H4 (cell line): ENCODE measurements around the gene METTL24. TPM values are rescaled to one million over a fixed set of nuclear protein-coding genes. Genes with fewer than 3 reads are reported as not detected.

ENCODE experiments used
- DNase-seq: peaks from one replicate; pipeline ENCODE4 v3.0.0-alpha.2; 2015; ENCODE audit warnings: low spot score
- total RNA-seq: library from RNA; depleted of rRNA; stranded (reverse); fragments of >200 nt; shearing (Covaris generic); gene quantifications from 2 replicates; pipeline ENCODE4 v1.2.3, GENCODE V29; 2014

Gene METTL24
- total RNA-seq, 1 experiment from 2014 or later, result 0.25 TPM

DNA sequence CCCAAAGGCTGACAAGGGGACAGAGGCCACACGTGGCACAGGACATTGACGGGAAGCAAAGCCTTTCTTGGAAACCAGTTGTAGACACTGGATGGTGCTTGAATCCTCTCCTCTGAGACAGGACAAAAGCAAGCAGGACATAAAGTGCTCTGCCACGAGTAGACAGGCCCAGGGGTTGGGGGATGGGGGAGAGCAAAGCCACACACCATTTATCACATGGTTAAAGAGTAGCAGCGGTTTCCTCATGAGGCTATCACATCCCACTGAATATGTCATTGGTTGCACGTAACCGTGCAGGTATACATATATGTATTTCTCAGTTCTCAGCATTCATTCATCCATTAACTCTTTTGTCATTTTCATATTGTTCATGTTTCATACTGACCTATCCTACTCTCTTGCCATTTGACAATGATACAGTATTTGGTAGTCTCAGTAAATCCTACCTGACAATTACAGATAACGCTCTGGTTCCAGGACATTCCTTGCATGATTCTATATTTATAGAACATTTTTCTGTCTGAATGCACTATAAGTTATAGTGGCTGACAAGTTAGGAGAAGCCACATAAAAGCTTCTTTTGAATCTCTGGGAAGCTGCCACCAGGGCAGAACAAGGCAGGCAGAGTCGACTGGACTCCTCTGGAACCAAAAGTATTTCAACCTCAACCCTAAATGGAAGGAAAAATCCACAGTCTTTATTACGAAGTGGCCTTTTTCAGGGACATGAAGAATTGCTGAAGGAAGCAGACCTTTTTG is 23.5 kb downstream of the METTL24 start:
- DNase-seq, result no peak

GRCh38 chr6:110332281-110332680 is 25.9 kb downstream of the METTL24 start:
- no peak for DNase-seq

DNA sequence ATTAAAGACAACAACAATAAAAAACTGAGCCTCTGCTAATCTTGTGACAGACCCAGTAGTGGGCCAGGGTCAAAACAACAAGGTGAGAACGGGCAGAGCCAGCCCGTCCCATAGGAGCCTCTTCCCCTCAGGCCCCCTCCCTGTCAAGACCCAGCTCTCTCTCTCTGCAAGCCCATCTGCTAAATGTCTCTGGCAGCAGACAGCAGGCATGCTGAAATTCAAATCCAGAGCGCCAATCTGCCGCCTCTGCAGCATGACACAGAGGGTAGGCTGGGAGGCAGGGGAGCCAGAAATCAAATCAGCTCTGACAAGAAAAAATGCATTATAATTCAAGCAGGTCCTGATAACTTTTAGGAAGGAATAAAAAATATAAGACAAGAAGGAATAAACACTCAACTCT is 26.3 kb downstream of the METTL24 start:
- DNase-seq, result no peak

DNA sequence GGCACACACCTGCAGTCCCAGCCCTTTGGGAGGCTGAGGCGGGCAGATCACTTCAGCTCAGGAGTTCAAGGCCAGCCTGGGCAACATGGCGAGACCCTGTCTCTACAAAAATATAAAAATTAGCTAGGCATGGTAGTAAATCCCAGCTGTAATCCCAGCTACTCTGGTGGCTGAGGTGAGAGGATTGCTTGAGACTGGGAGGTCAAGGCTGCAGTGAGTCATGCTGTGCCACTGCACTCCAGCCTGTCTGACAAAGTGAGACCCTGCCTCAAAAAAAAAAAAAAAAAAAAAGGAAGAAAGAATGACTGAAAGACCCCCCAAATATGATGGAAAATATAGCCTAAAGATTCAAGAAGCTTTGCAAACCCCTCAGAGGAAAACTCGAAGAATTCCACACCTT is 26.8 kb downstream of the METTL24 start:
- no peak for DNase-seq

GRCh38 chr6:110329714-110330436 is 28.3 kb downstream of the METTL24 start:
- peak; percentile 47 for DNase-seq

DNA sequence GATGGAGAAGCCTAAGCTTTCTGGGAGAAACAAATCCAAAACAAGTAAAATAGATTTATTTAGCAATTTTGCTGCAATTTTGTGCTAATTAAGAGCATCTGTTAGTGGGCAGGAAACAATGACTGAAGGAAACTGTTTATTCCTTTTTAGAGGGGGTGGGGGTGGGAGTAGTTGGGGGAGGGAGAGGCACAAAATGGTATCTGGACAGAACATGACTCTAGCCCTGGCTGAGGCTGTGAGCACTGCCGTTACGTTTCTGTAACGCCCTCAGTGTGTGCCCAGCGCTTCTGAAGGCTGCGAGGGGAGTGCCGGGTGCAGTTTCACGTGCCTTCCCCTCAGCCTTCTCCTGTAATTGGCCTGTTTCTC is 28.8 kb downstream of the METTL24 start:
- peak; percentile 32 for DNase-seq

- no peak for DNase-seq
Observed at GRCh38 chr6:110328259-110328658, 29.9 kb downstream of the METTL24 start.

- no peak for DNase-seq
Observed at GRCh38 chr6:110327391-110327790, 30.8 kb downstream of the METTL24 start.

- DNase-seq, result no peak
Observed at GRCh38 chr6:110326609-110327008, 31.5 kb downstream of the METTL24 start.

GRCh38 chr6:110326057-110326456 is 32.1 kb downstream of the METTL24 start:
- DNase-seq, result no peak

- DNase-seq, result peak; percentile 85
Observed at GRCh38 chr6:110325197-110325596, 33.0 kb downstream of the METTL24 start.

GRCh38 chr6:110324548-110324947 is 33.6 kb downstream of the METTL24 start:
- DNase-seq, result no peak

DNA sequence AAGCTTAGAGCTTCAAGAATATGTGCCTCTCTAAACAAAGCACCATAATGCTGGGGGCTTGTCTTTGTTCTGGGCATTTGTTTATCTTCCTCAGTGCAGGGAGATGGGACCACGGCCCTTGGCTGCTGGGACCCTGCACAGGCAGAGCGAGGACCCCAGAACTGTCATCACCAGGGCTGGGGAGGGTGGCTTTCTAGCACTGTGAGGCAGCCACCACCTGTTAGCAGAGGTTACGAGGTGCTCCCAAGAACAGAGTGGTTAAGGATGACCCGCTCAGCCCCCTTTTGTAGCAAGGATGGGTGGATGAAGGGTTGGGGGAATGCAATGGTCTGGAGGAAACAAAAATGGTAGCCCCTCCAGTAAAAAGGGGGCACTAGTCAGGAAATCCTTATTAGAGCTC is 34.9 kb downstream of the METTL24 start:
- no peak for DNase-seq

DNA sequence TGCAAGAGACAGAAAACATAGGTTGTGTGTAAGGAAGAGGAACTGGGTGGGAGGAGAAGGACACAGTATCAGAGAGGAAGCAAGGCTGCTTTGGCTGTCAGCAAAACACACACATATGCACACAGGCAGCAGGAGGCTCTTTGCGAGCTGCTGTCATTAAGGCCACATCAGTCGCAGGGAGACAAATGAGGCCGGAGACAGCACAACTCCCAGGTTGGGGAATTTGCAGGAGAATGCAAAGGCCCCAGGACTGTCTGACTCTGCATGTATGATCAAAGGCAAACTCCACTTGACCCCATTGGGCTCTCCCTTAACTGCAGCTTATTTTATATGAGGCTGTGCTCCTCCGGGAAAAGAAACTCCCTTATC is 35.3 kb downstream of the METTL24 start:
- DNase-seq, result no peak

- DNase-seq, result no peak
Observed at GRCh38 chr6:110322151-110322873, 35.8 kb downstream of the METTL24 start.

DNA sequence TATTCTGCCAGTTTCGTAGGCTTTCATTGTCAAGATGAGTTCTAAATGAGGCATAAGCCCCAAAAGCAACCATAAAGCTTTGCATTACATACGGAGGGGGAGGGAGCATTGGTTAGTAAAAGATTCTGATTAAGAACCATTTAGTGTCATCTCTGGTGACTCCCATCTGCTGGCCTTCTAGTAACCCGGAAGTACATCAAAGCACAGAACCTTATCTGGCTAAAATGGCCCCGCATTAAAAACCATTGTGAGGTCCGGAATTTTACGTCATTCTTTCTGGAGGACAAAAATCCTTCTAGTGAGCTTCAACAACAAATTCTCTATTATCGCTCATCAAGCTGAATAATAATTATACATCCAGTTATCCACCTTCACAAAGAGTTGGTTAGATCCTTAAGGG is 37.8 kb downstream of the METTL24 start:
- DNase-seq, result no peak

DNA sequence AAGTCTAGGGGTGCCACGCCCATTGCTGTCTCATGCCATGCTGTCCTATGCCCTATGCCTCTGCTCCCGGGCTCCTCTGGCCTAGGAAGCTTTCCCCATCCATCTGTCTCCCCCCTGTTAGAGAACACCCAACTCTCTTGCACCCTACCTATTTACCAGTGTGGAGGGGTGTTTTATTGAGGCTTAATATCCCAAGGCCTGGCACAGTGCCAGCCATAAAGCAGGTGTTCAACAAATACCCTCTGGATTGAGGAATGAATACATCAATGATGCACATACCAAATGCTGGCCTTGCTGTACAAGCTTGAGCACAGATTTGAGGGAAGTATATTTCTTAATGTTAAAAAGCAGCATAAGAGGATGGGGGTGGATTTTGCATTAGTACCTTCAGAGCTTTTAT is 38.3 kb downstream of the METTL24 start:
- no peak for DNase-seq

GRCh38 chr6:110319381-110319780 is 38.8 kb downstream of the METTL24 start:
- DNase-seq, result no peak

GRCh38 chr6:110318971-110319370 is 39.2 kb downstream of the METTL24 start:
- no peak for DNase-seq

DNA sequence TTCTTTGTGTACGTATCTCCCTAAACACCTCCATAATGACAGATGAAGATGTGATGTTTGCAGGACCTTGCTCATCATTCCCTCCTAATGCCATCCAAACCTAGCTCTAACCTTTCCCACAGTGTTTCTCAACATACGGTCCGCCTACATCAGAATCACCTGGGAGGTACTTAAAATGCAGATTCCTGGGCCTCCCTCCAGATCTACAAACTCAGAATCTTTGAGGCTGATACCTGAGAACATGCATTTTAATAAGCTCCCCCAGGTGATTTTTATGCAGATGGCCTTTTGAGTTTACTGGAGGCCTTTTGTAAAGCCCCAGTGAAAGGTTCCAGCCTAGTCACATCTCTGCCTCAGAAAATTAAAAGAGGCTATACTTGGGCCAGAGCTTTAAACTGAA is 40.5 kb downstream of the METTL24 start:
- DNase-seq, result no peak

DNA sequence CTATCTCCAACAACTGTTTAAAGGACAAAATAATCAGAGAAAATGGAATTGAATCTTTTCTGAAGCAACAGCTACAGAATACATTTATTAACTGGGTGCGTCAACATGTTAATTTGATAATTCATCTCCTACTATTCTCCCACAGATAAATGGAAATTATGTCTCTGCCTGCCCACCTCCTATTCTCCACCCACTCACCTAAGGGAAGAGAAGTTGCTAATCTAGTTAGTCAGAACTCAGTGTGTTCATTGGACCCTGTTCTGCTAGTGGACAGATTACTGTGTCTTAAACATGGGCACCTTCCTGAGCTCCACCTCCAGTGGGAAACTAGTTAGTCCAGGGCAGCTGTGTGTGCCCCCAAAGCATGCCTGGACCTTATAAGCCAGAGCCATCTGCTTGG is 41.0 kb downstream of the METTL24 start:
- no peak for DNase-seq

GRCh38 chr6:110315869-110316398 is 42.2 kb downstream of the METTL24 start:
- DNase-seq, result no peak
